ENCODE measurements around the gene TRIML1. TPM values are rescaled to one million over a fixed set of nuclear protein-coding genes. Genes with fewer than 3 reads are reported as not detected.

The TRIML1 gene
- polyA plus RNA-seq (2013, experiment 1 of 2) = not detected
- polyA plus RNA-seq (2013, experiment 2 of 2) = not detected

GRCh38 chr4:188139141-188139540, at the start of gene TRIML1:
TRIML1 (plus strand) TSS chr4:188139441; CDS start chr4:188139559, 118 bp downstream.
- no peaks in the 10 kb centered on the region for H3K79me1 ChIP-seq (ENCODE audit: low read length)
- H2BK120ac ChIP-seq (ENCODE audit: low read depth, low read length) = no peak within 1 kb of the TSS
- H3K4ac ChIP-seq (ENCODE audit: low read depth, low read length) = no peak within 1 kb of the TSS
- DNase-seq = no peak
- H3K79me2 ChIP-seq (ENCODE audit: control insufficient read depth, insufficient read depth, low read length) = no peaks in the 10 kb centered on the region
- no peak within 1 kb of the TSS for H3K56ac ChIP-seq (ENCODE audit: low read length)
- H2BK15ac ChIP-seq (replicated peaks; ENCODE audit: low read depth) = no peak within 1 kb of the TSS
- no CpG with 5 or more reads among the region's 3 CpGs for WGBS (ENCODE audit: extremely low coverage, insufficient coverage, low lambda C conversion rate)
- no peak within 1 kb of the TSS for H3K4me3 ChIP-seq (ENCODE audit: low read length)
- no peaks in the 10 kb centered on the region for H3K4me1 ChIP-seq (ENCODE audit: control insufficient read depth, low read depth, low read length)
- H3K4me2 ChIP-seq (ENCODE audit: low read length) = no peak within 1 kb of the TSS
- H2BK5ac ChIP-seq (ENCODE audit: low read length) = no peak within 1 kb of the TSS
- no peaks in the 10 kb centered on the region for H3K36me3 ChIP-seq (ENCODE audit: control insufficient read depth, insufficient read depth, low read length)
- no peak within 1 kb of the TSS for H3K18ac ChIP-seq (ENCODE audit: low read length)
- H3K23ac ChIP-seq (ENCODE audit: low read length) = no peak within 1 kb of the TSS
- H3K27ac ChIP-seq (ENCODE audit: low read depth, low read length) = no peak within 1 kb of the TSS
- no peak within 1 kb of the TSS for H3K9ac ChIP-seq (ENCODE audit: low read length)
- H2AK5ac ChIP-seq (ENCODE audit: low read length) = no peak within 1 kb of the TSS
- no peaks in the 10 kb centered on the region for H3K27me3 ChIP-seq (ENCODE audit: insufficient read depth, low read length, poor library complexity)
- no peak within 1 kb of the TSS for H4K8ac ChIP-seq (ENCODE audit: low read depth, low read length)
- no peak within 1 kb of the TSS for H4K5ac ChIP-seq (ENCODE audit: low read length)

GRCh38 chr4:188092824-188093223, 46.4 kb upstream of the TRIML1 start:
- Histone ChIP-seq H2AK5ac (ENCODE audit: low read length) (no peak overlapping the region), H3K9ac (ENCODE audit: low read length) (no peak overlapping the region), H3K56ac (ENCODE audit: low read length) (no peak overlapping the region), H3K79me2 (ENCODE audit: control insufficient read depth, insufficient read depth, low read length) (no peaks in the 10 kb centered on the region), H3K4me2 (ENCODE audit: low read length) (no peak overlapping the region), H2BK15ac (replicated peaks; ENCODE audit: low read depth) (no peak overlapping the region), H3K4ac (ENCODE audit: low read depth, low read length) (no peak overlapping the region), H3K27ac (ENCODE audit: low read depth, low read length) (no peak overlapping the region), H3K27me3 (ENCODE audit: insufficient read depth, low read length, poor library complexity) (no peaks in the 10 kb centered on the region), H3K23ac (ENCODE audit: low read length) (no peak overlapping the region), H2BK120ac (ENCODE audit: low read depth, low read length) (no peak overlapping the region), H3K79me1 (ENCODE audit: low read length) (no peaks in the 10 kb centered on the region), H4K5ac (ENCODE audit: low read length) (no peak overlapping the region), H3K36me3 (ENCODE audit: control insufficient read depth, insufficient read depth, low read length) (peaks cover 5% of the 10 kb centered on the region), H3K4me1 (ENCODE audit: control insufficient read depth, low read depth, low read length) (no peaks in the 10 kb centered on the region), H2BK5ac (ENCODE audit: low read length) (no peak overlapping the region), H4K8ac (ENCODE audit: low read depth, low read length) (no peak overlapping the region), H3K18ac (ENCODE audit: low read length) (no peak overlapping the region), H3K4me3 (ENCODE audit: low read length) (no peak overlapping the region)
- no CpG with 5 or more reads among the region's 3 CpGs for whole genome bisulfite sequencing (ENCODE audit: extremely low coverage, insufficient coverage, low lambda C conversion rate)
- no peak for DNase-seq

- H2BK15ac ChIP-seq (replicated peaks; ENCODE audit: low read depth) = no peak overlapping the region
- H3K9ac ChIP-seq (ENCODE audit: low read length) = no peak overlapping the region
- peaks cover 8% of the 10 kb centered on the region for H3K79me2 ChIP-seq (ENCODE audit: control insufficient read depth, insufficient read depth, low read length)
- no CpG with 5 or more reads among the region's 40 CpGs for WGBS (ENCODE audit: extremely low coverage, insufficient coverage, low lambda C conversion rate)
- no peaks in the 10 kb centered on the region for H3K4me1 ChIP-seq (ENCODE audit: control insufficient read depth, low read depth, low read length)
- H3K79me1 ChIP-seq (ENCODE audit: low read length) = peaks cover 2% of the 10 kb centered on the region
- H4K5ac ChIP-seq (ENCODE audit: low read length) = no peak overlapping the region
- no peak overlapping the region for H2AK5ac ChIP-seq (ENCODE audit: low read length)
- H3K56ac ChIP-seq (ENCODE audit: low read length) = no peak overlapping the region
- no peak overlapping the region for H3K4me2 ChIP-seq (ENCODE audit: low read length)
- H2BK120ac ChIP-seq (ENCODE audit: low read depth, low read length) = no peak overlapping the region
- H3K27ac ChIP-seq (ENCODE audit: low read depth, low read length) = no peak overlapping the region
- DNase-seq = no peak
- H3K27me3 ChIP-seq (ENCODE audit: insufficient read depth, low read length, poor library complexity) = no peaks in the 10 kb centered on the region
- H2BK5ac ChIP-seq (ENCODE audit: low read length) = no peak overlapping the region
- no peak overlapping the region for H3K4me3 ChIP-seq (ENCODE audit: low read length)
- H3K4ac ChIP-seq (ENCODE audit: low read depth, low read length) = peak overlapping the region; percentile 0
- no peaks in the 10 kb centered on the region for H3K36me3 ChIP-seq (ENCODE audit: control insufficient read depth, insufficient read depth, low read length)
- peak overlapping the region; percentile 21 for H3K18ac ChIP-seq (ENCODE audit: low read length)
- H4K8ac ChIP-seq (ENCODE audit: low read depth, low read length) = no peak overlapping the region
- no peak overlapping the region for H3K23ac ChIP-seq (ENCODE audit: low read length)
Measured at GRCh38 chr4:188106454-188106853, 32.8 kb upstream of the TRIML1 start.

GRCh38 chr4:188107931-188108843, 31.1 kb upstream of the TRIML1 start:
- Histone ChIP-seq H2BK120ac (ENCODE audit: low read depth, low read length) (peak overlapping the region; percentile 61), H3K27me3 (ENCODE audit: insufficient read depth, low read length, poor library complexity) (no peaks in the 10 kb centered on the region), H3K18ac (ENCODE audit: low read length) (peak overlapping the region; percentile 94), H3K27ac (ENCODE audit: low read depth, low read length) (peak overlapping the region; percentile 72), H2AK5ac (ENCODE audit: low read length) (no peak overlapping the region), H3K23ac (ENCODE audit: low read length) (no peak overlapping the region), H3K9ac (ENCODE audit: low read length) (peak overlapping the region; percentile 55), H3K4me1 (ENCODE audit: control insufficient read depth, low read depth, low read length) (no peaks in the 10 kb centered on the region), H4K5ac (ENCODE audit: low read length) (no peak overlapping the region), H3K4me3 (ENCODE audit: low read length) (peak overlapping the region; percentile 6), H2BK15ac (replicated peaks; ENCODE audit: low read depth) (peak overlapping the region; percentile 96), H3K79me1 (ENCODE audit: low read length) (peaks cover 2% of the 10 kb centered on the region), H3K36me3 (ENCODE audit: control insufficient read depth, insufficient read depth, low read length) (no peaks in the 10 kb centered on the region), H3K56ac (ENCODE audit: low read length) (peak overlapping the region; percentile 79), H3K4ac (ENCODE audit: low read depth, low read length) (no peak overlapping the region), H3K79me2 (ENCODE audit: control insufficient read depth, insufficient read depth, low read length) (peaks cover 8% of the 10 kb centered on the region), H2BK5ac (ENCODE audit: low read length) (peak overlapping the region; percentile 19), H4K8ac (ENCODE audit: low read depth, low read length) (no peak overlapping the region), H3K4me2 (ENCODE audit: low read length) (peak overlapping the region; percentile 58)
- peak; percentile 81 for DNase-seq
- no CpG with 5 or more reads among the region's 10 CpGs for WGBS (ENCODE audit: extremely low coverage, insufficient coverage, low lambda C conversion rate)

- Histone ChIP-seq H2BK120ac (ENCODE audit: low read depth, low read length) (peak within 1 kb of the TSS; percentile 61), H3K4me3 (ENCODE audit: low read length) (no peak within 1 kb of the TSS), H3K4ac (ENCODE audit: low read depth, low read length) (no peak within 1 kb of the TSS), H3K36me3 (ENCODE audit: control insufficient read depth, insufficient read depth, low read length) (no peaks in the 10 kb centered on the region), H4K8ac (ENCODE audit: low read depth, low read length) (no peak within 1 kb of the TSS), H4K5ac (ENCODE audit: low read length) (no peak within 1 kb of the TSS), H3K9ac (ENCODE audit: low read length) (peak within 1 kb of the TSS; percentile 55), H3K27me3 (ENCODE audit: insufficient read depth, low read length, poor library complexity) (no peaks in the 10 kb centered on the region), H3K56ac (ENCODE audit: low read length) (peak within 1 kb of the TSS; percentile 79), H3K4me2 (ENCODE audit: low read length) (peak within 1 kb of the TSS; percentile 34), H2BK15ac (replicated peaks; ENCODE audit: low read depth) (peak within 1 kb of the TSS; percentile 96), H3K18ac (ENCODE audit: low read length) (peak within 1 kb of the TSS; percentile 94), H3K23ac (ENCODE audit: low read length) (no peak within 1 kb of the TSS), H3K4me1 (ENCODE audit: control insufficient read depth, low read depth, low read length) (no peaks in the 10 kb centered on the region), H3K79me2 (ENCODE audit: control insufficient read depth, insufficient read depth, low read length) (peaks cover 8% of the 10 kb centered on the region), H2AK5ac (ENCODE audit: low read length) (no peak within 1 kb of the TSS), H3K79me1 (ENCODE audit: low read length) (peaks cover 2% of the 10 kb centered on the region), H2BK5ac (ENCODE audit: low read length) (peak within 1 kb of the TSS; percentile 19), H3K27ac (ENCODE audit: low read depth, low read length) (peak within 1 kb of the TSS; percentile 72)
- WGBS (ENCODE audit: extremely low coverage, insufficient coverage, low lambda C conversion rate) = no CpG with 5 or more reads among the region's 11 CpGs
- DNase-seq = peak; percentile 96
Measured at GRCh38 chr4:188109157-188109755, 30.0 kb upstream of the TRIML1 start, which contains the start of gene TRIML2. TRIML2 (minus strand) TSS chr4:188109603; CDS start chr4:188105368, 4,235 bp downstream.
